Keratinocyte (primary cell): ENCODE data around the gene TALDO1. TPM values are rescaled to one million over a fixed set of nuclear protein-coding genes. Genes with fewer than 3 reads are reported as not detected.

Source experiments
- DNase-seq: peaks from one replicate; pipeline ENCODE4 v3.0.0-alpha.2; 2011; ENCODE audit warnings: low read depth, missing footprints, low spot score
- FAIRE-seq: peaks from 2 replicates; lab custom pipeline; 2011; peaks lifted over from hg19 to GRCh38; lab: Jason Lieb, UNC
- H2AFZ ChIP-seq: 2 replicates; pipeline ENCODE4 v1.6.0; 2012; ENCODE audit warnings: low read length, control low read depth, inconsistent platforms; ENCODE audit not compliant: control insufficient read depth
- H3K27ac ChIP-seq: 2 replicates; pipeline ENCODE4 v1.5.1; 2011; ENCODE audit warnings: low read length; ENCODE audit not compliant: control insufficient read depth, insufficient read depth
- H3K27me3 ChIP-seq: 3 replicates; pipeline ENCODE4 v1.6.0; 2011; ENCODE audit warnings: low read length; ENCODE audit not compliant: control insufficient read depth, insufficient read depth; ENCODE audit errors: extremely low read depth
- H3K36me3 ChIP-seq, 2 experiments: 2 replicates in 1 of 2; 3 replicates in 1 of 2; pipeline ENCODE4 v1.5.1; 2011; ENCODE audit warnings: low read length in 2 of 2, mild to moderate bottlenecking in 1 of 2; ENCODE audit not compliant: control insufficient read depth in 2 of 2, insufficient read depth in 2 of 2; ENCODE audit errors: extremely low read depth in 1 of 2
- H3K4me1 ChIP-seq: 3 replicates; pipeline ENCODE4 v1.5.1; 2011; ENCODE audit warnings: low read length; ENCODE audit not compliant: control insufficient read depth, insufficient read depth; ENCODE audit errors: extremely low read depth
- H3K4me2 ChIP-seq: 3 replicates; pipeline ENCODE4 v1.6.0; 2011; ENCODE audit warnings: low read depth, low read length; ENCODE audit not compliant: control insufficient read depth, insufficient read depth; ENCODE audit errors: extremely low read depth
- H3K4me3 ChIP-seq, 3 experiments: fragments of 200-600 bp in 1 of 3; sonication (generic) in 1 of 3; 2 replicates in 2 of 3; 3 replicates in 1 of 3; pipeline ENCODE4 v1.5.1; 2011 to 2016; ENCODE audit warnings: low read length in 3 of 3, mild to moderate bottlenecking in 3 of 3, control low read depth in 2 of 3, inconsistent platforms in 1 of 3, low read depth in 1 of 3, mixed read lengths in 1 of 3, mixed run types in 1 of 3, moderate library complexity in 1 of 3; ENCODE audit not compliant: control insufficient read depth in 2 of 3, insufficient read depth in 2 of 3; ENCODE audit errors: extremely low read depth in 1 of 3
- H3K79me2 ChIP-seq: 2 replicates; pipeline ENCODE4 v1.6.0; 2012; ENCODE audit warnings: low read length; ENCODE audit not compliant: control insufficient read depth, insufficient read depth
- H3K9ac ChIP-seq: 3 replicates; pipeline ENCODE4 v1.6.0; 2011; ENCODE audit warnings: low read length; ENCODE audit not compliant: control insufficient read depth, insufficient read depth; ENCODE audit errors: extremely low read depth
- H3K9me1 ChIP-seq: 3 replicates; pipeline ENCODE4 v1.6.0; 2011; ENCODE audit warnings: low read length; ENCODE audit not compliant: control insufficient read depth, insufficient read depth; ENCODE audit errors: extremely low read depth
- H3K9me3 ChIP-seq: 2 replicates; pipeline ENCODE4 v1.5.1; 2012; ENCODE audit warnings: low read depth, low read length; ENCODE audit not compliant: control insufficient read depth
- H4K20me1 ChIP-seq: 3 replicates; pipeline ENCODE4 v1.6.0; 2011; ENCODE audit warnings: low read length; ENCODE audit not compliant: control insufficient read depth, insufficient read depth; ENCODE audit errors: extremely low read depth
- EZH2 ChIP-seq: IDR thresholded peaks from one replicate; pipeline ENCODE4 v1.6.1; 2012; ENCODE audit warnings: inconsistent platforms, mild to moderate bottlenecking, low read length, moderate library complexity
- dilution Hi-C: fragments of 300-500 bp; cut with MboI; formaldehyde crosslinking; loops from one replicate; pipeline ENCODE4 v1.7.0; 2020; ENCODE audit warnings: low sequenced_read_pairs; ENCODE audit not compliant: extremely low pct_ligation_motif_present
- polyA plus RNA-seq, 5 experiments: library from polyadenylated mRNA; depleted of rRNA in 3 of 5; stranded (reverse) in 3 of 5; stranded (forward) in 1 of 5; unstranded in 1 of 5; fragments of >200 nt; gene quantifications; 1 replicate in 1 of 5; 2 replicates in 3 of 5; 3 replicates in 1 of 5; pipeline versions ENCODE4 v1.2.1 to v1.2.3, GENCODE V29; 2011 to 2012; ENCODE audit warnings: missing spikeins in 2 of 5, low read depth in 1 of 5, low replicate concordance in 1 of 5
- TF ChIP-seq, protein P1 (sequence below), 3 experiments: IDR thresholded peaks in 1 of 3; conservative IDR thresholded peaks in 1 of 3; optimal IDR thresholded peaks in 1 of 3; 2 replicates in 2 of 3; 3 replicates in 1 of 3; pipeline versions ENCODE3 to v1.5.1; 2011; ENCODE audit warnings: low read length in 3 of 3, mild to moderate bottlenecking in 3 of 3, moderate library complexity in 2 of 3, control low read depth in 1 of 3, inconsistent platforms in 1 of 3; ENCODE audit not compliant: insufficient read depth in 2 of 3; ENCODE audit errors: extremely low read depth in 1 of 3

Gene TALDO1
- polyA plus RNA-seq, 1 donor (not counting 4 experiments of a cell fraction or from before 2014, with no cell fraction given): 162 TPM

DNA sequence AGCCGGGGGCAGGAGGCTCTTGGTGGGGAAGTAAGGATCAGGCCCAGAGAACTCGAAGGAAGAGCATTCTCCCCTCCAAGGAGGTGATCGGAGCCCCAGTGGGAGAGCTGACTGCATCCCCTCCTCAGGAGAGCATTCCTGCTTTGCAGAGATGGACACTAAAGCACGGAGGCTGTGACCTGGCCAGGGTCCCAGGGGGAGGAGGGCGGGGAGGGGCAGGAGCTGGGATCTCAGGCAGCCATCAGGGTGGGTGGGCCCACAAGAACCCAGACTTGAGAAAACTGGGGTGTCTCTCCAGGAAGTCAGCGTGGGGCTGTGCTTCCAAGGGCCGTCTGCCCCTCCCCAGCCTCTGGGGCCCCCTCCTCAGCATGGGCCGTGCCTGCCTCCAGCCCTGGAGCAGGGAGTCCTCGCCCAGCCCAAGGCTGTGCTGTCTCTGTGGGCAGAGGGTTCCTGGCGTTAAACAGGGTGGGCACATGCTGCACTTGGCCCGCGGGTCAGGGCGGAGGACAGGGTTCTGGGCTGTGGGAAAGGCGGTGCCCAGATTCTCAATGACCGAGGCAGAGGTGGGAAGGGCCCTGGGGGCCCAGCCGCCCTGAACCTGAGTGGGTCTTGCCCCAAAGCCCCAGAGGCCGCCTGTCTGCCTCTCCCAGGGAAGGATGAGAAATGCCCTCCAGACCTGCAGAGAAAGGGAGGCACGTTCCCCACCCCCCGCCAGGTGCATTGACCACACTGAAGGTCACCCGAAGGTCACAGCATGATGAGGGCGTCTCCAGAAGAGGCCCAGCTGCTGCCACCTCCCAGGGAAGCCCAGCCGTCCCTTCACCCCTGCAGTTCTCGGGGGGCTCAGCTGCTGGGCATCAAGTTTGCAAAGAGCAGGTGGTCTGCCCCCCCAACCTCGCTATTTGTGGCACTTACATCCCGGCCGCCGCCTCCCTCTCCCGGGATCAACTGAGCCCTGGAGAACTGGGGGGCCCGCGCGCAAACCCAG lies 42.0 kb downstream of the TALDO1 start:
- Histone ChIP-seq H3K4me1 (no peaks in the 10 kb centered on the region), H4K20me1 (no peaks in the 10 kb centered on the region), H2AFZ (no peak overlapping the region), H3K9me3 (no peaks in the 10 kb centered on the region), H3K36me3 (peaks cover 7 to 8% of the 10 kb centered on the region in 2 experiments), H3K4me2 (no peak overlapping the region), H3K27ac (no peak overlapping the region), H3K4me3 (no peak overlapping the region), H3K9ac (no peak overlapping the region), H3K9me1 (no peaks in the 10 kb centered on the region), H3K27me3 (peaks cover 8% of the 10 kb centered on the region), H3K79me2 (no peaks in the 10 kb centered on the region)
- FAIRE-seq (no peak), DNase-seq (no peak)
- TF ChIP-seq EZH2: no peak
- TF ChIP-seq, protein P1, sequence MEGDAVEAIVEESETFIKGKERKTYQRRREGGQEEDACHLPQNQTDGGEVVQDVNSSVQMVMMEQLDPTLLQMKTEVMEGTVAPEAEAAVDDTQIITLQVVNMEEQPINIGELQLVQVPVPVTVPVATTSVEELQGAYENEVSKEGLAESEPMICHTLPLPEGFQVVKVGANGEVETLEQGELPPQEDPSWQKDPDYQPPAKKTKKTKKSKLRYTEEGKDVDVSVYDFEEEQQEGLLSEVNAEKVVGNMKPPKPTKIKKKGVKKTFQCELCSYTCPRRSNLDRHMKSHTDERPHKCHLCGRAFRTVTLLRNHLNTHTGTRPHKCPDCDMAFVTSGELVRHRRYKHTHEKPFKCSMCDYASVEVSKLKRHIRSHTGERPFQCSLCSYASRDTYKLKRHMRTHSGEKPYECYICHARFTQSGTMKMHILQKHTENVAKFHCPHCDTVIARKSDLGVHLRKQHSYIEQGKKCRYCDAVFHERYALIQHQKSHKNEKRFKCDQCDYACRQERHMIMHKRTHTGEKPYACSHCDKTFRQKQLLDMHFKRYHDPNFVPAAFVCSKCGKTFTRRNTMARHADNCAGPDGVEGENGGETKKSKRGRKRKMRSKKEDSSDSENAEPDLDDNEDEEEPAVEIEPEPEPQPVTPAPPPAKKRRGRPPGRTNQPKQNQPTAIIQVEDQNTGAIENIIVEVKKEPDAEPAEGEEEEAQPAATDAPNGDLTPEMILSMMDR (optimal IDR thresholded peaks at IDR 0.05 in 1 of 3, IDR thresholded peaks at IDR 0.05 in 1 of 3, conservative IDR thresholded peaks at IDR 0.05 in 1 of 3; ENCODE audit: extremely low read depth in 1 of 3, insufficient read depth in 2 of 3, low read length in 3 of 3): no peak
- dilution Hi-C loops: no loop called here

DNA sequence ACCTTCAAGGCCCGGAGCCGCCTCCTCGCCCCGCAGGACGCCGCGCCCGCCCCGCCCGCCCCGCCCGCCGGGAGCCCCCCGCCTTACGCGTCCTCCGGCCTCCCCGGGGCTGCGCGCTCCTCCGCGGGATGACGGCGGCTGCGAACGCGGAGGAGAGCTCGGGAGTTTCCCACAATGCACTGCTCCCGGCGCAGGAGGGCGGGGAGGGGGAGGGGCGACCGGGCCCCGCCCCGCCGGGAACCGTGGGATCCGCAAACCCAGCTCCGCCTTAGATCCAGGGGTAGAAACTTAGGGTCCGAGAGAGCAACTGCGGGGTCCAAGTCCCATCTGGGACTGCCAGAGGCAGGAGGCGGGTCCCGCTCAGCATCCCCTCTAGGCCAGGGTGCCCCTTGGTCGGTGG lies 42.7 kb downstream of the TALDO1 start, which contains the start of gene CEND1:
CEND1 (minus strand) TSS at position 148 of the 400 bp plus-strand sequence. CDS start 1,514 bp downstream, outside the sequence.
- no peak within 1 kb of the TSS for H3K4me2 ChIP-seq
- H3K4me3 ChIP-seq: no peak within 1 kb of the TSS
- peaks cover under 1% of the 10 kb centered on the region for H3K4me1 ChIP-seq

More for the DNA sequence above, 42.7 kb downstream of the TALDO1 start, which contains the start of gene CEND1:
- H3K79me2 ChIP-seq: no peaks in the 10 kb centered on the region
- no peaks in the 10 kb centered on the region for H3K9me1 ChIP-seq
- peaks cover 8% of the 10 kb centered on the region for H3K27me3 ChIP-seq
- H3K27ac ChIP-seq: no peak within 1 kb of the TSS
- FAIRE-seq (no peak), DNase-seq (no peak)
- peaks cover 8 to 11% of the 10 kb centered on the region in 2 experiments for H3K36me3 ChIP-seq
- dilution Hi-C loops: no loop called here
- H2AFZ ChIP-seq: no peak within 1 kb of the TSS
- no peaks in the 10 kb centered on the region for H4K20me1 ChIP-seq
- no peak within 1 kb of the TSS for H3K9ac ChIP-seq
- H3K9me3 ChIP-seq: no peaks in the 10 kb centered on the region
- TF ChIP-seq, protein P1 (optimal IDR thresholded peaks at IDR 0.05 in 1 of 3, IDR thresholded peaks at IDR 0.05 in 1 of 3, conservative IDR thresholded peaks at IDR 0.05 in 1 of 3; ENCODE audit: extremely low read depth in 1 of 3, insufficient read depth in 2 of 3, low read length in 3 of 3): no peak
- no peak for TF ChIP-seq EZH2
